Calu3 (cell line): ENCODE data around the gene CPHXL2. TPM values are rescaled to one million over a fixed set of nuclear protein-coding genes. Genes with fewer than 3 reads are reported as not detected.

Experiments used
- BruUV-seq: library from RNA; stranded (reverse); fragments of 400-500 nt; replicated peaks from 2 replicates; lab custom pipeline; 2021; lab: Mats Ljungman, UMichigan
- CTCF ChIA-PET: fragments of 300-600 bp; sonication (Branson Sonifier 250); formaldehyde crosslinking; loops from one replicate; lab custom pipeline; 2022; ENCODE audit warnings: antibody characterized with exemption; lab: Charles Lee
- DNase-seq: peaks from one replicate; pipeline ENCODE4 v3.0.0; 2022
- H3K27ac Mint-ChIP-seq: one replicate; pipeline ENCODE4 v1.8.0; 2022; ENCODE audit warnings: mixed read lengths; ENCODE audit not compliant: unreplicated experiment
- H3K27me3 Mint-ChIP-seq: one replicate; pipeline ENCODE4 v1.8.0; 2022; ENCODE audit warnings: mixed read lengths; ENCODE audit not compliant: unreplicated experiment
- H3K36me3 Mint-ChIP-seq: one replicate; pipeline ENCODE4 v1.8.0; 2022; ENCODE audit warnings: mild to moderate bottlenecking, moderate library complexity, mixed read lengths; ENCODE audit not compliant: insufficient read depth, unreplicated experiment
- H3K4me1 Mint-ChIP-seq: one replicate; pipeline ENCODE4 v1.8.0; 2022; ENCODE audit warnings: mild to moderate bottlenecking, low read depth, mixed read lengths; ENCODE audit not compliant: unreplicated experiment
- H3K4me3 Mint-ChIP-seq: one replicate; pipeline ENCODE4 v1.8.0; 2022; ENCODE audit warnings: mild to moderate bottlenecking, low read depth, moderate library complexity, mixed read lengths; ENCODE audit not compliant: unreplicated experiment
- H3K9me3 Mint-ChIP-seq: one replicate; pipeline ENCODE4 v1.8.0; 2022; ENCODE audit warnings: low read depth, mixed read lengths; ENCODE audit not compliant: unreplicated experiment
- CTCF ChIP-seq: fragments of 200-600 bp; IDR thresholded peaks from one replicate; pipeline ENCODE4 v1.8.0; 2022; ENCODE audit warnings: antibody characterized with exemption; ENCODE audit not compliant: unreplicated experiment
- intact Hi-C: fragments of 100-400 bp; cut with micrococcal nuclease; formaldehyde crosslinking; loops from one replicate; pipeline ENCODE4 v1.10.0; 2022; ENCODE audit not compliant: unreplicated experiment
- total RNA-seq: library from RNA; stranded (reverse); gene quantifications from 2 replicates; pipeline ENCODE4 v1.2.3, GENCODE V29; 2022

CPHXL2 gene
- total RNA-seq, 1 experiment from 2014 or later = not detected

GRCh38 chr16:75679366-75679765, 2.6 kb upstream of the CPHXL2 start:
- Mint-ChIP-seq H3K27me3 (no peaks in the 10 kb centered on the region), H3K9me3 (peaks cover 8% of the 10 kb centered on the region), H3K4me1 (no peaks in the 10 kb centered on the region), H3K4me3 (no peak overlapping the region), H3K27ac (no peak overlapping the region), H3K36me3 (no peaks in the 10 kb centered on the region)
- intact Hi-C loops = no loop called here
- BruUV-seq = no TSS peak
- no peak for DNase-seq
- CTCF ChIA-PET = no interaction called here
- no peak for TF ChIP-seq CTCF

GRCh38 chr16:75667503-75667902, 9.3 kb downstream of the CPHXL2 start:
- H3K27ac Mint-ChIP-seq = no peak overlapping the region
- H3K27me3 Mint-ChIP-seq = no peaks in the 10 kb centered on the region
- no TSS peak for BruUV-seq
- intact Hi-C loops = no loop called here
- TF ChIP-seq CTCF = no peak
- no peaks in the 10 kb centered on the region for H3K36me3 Mint-ChIP-seq
- no peak for DNase-seq
- no peaks in the 10 kb centered on the region for H3K9me3 Mint-ChIP-seq
- CTCF ChIA-PET = no interaction called here
- no peaks in the 10 kb centered on the region for H3K4me1 Mint-ChIP-seq
- H3K4me3 Mint-ChIP-seq = no peak overlapping the region

GRCh38 chr16:75660726-75661302, 16.0 kb downstream of the CPHXL2 start:
- peaks cover 16% of the 10 kb centered on the region for H3K36me3 Mint-ChIP-seq
- no peaks in the 10 kb centered on the region for H3K9me3 Mint-ChIP-seq
- no peak overlapping the region for H3K27ac Mint-ChIP-seq
- no TSS peak for BruUV-seq
- H3K27me3 Mint-ChIP-seq = no peaks in the 10 kb centered on the region
- H3K4me3 Mint-ChIP-seq = no peak overlapping the region
- CTCF ChIA-PET = interaction anchor here (0.8 kb wide), 1 partner anchor 9 kb away, joined by 5 read pairs; no protein-coding TSS in a partner anchor
- no peak for DNase-seq
- TF ChIP-seq CTCF = no peak
- H3K4me1 Mint-ChIP-seq = no peaks in the 10 kb centered on the region
- intact Hi-C loops = no loop called here

GRCh38 chr16:75660321-75660720, 16.5 kb downstream of the CPHXL2 start:
- intact Hi-C loops = no loop called here
- DNase-seq = no peak
- no peak for TF ChIP-seq CTCF
- no peak overlapping the region for H3K4me3 Mint-ChIP-seq
- peaks cover 17% of the 10 kb centered on the region for H3K36me3 Mint-ChIP-seq
- H3K27ac Mint-ChIP-seq = no peak overlapping the region
- BruUV-seq = no TSS peak
- no peaks in the 10 kb centered on the region for H3K27me3 Mint-ChIP-seq
- CTCF ChIA-PET = interaction anchor here (0.8 kb wide), 1 partner anchor 9 kb away, joined by 5 read pairs; no protein-coding TSS in a partner anchor
- H3K4me1 Mint-ChIP-seq = no peaks in the 10 kb centered on the region
- no peaks in the 10 kb centered on the region for H3K9me3 Mint-ChIP-seq
